Measurements from ENCODE around the gene FCMR. TPM values are rescaled to one million over a fixed set of nuclear protein-coding genes. Genes with fewer than 3 reads are reported as not detected.

The FCMR gene
- total and polyA plus RNA-seq, 10 donors: 136 to 269 (median 235) TPM

DNA sequence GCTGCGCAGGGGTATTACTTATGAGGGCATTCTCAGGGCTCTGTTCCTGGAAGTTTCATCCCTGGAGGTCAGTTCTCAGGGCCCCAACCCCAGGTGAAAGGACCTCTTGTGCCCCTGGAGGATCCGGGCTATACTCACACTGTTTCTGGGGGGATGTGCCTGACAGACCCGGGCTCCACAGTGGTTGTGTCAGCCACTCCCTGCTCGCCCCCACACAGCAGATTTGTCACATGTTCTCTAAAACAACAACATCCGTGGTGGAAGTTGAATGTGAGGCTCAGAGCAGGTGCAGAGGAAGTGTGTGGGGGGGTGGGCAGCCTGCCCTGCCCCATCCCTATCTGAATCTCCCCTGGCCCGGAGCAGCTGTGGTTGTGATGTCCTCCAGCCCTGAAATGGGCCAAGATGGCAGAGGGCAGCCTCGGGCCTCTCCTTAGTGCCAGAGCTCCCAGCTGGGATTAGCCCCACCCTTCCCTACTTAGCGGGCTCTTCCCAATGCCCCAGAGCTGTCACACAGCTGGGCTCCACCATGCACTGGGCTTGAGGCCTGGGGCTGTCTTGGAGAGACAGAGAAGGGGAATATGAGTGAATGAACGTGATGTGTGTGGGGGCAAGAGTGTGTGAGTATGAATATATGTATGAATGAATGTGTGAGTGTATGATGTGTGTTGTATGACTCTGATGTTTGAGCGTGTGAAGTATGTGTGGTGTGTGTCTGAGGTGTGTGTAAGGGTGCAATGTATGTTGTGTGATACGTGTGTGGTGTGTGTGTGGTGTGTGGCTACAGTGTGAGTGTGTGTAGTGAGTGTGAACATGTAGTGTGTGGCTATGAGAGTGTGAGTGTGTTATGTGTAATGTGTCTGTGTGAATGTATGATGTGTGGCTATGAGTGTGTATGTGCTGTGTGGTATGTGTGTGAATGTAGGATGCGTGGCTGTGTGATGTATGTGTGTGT is 1.5 kb upstream of the FCMR start:
- H3K27ac ChIP-seq: peak overlapping the region; percentile 89 to 97 (median 93)
- DNase-seq: peak; percentile 95
- H3K4me3 ChIP-seq: peak overlapping the region in 3 of 8 donors; percentile 16 to 74 (median 53)
- H3K4me1 ChIP-seq: peaks cover 14 to 81% (median 46%) of the 10 kb centered on the region in 6 donors
- H3K9me3 ChIP-seq: no peaks in the 10 kb centered on the region
- no peaks in the 10 kb centered on the region for H3K27me3 ChIP-seq (replicated peaks in 1 of 7)
- 37 to 56% (median 43%) methylated on average over 8 to 12 of the region's 12 CpGs for WGBS, 5 donors
- intact Hi-C loops (cut with DNase I; ENCODE audit: low total_unique reads): no loop called here
- peak; percentile 11 to 79 (median 50) for TF ChIP-seq POLR2A (IDR thresholded peaks at IDR 0.05)
- peak; percentile 79 to 95 (median 91) for TF ChIP-seq POLR2AphosphoS5 (IDR thresholded peaks at IDR 0.05)
- TF ChIP-seq, protein P1, sequence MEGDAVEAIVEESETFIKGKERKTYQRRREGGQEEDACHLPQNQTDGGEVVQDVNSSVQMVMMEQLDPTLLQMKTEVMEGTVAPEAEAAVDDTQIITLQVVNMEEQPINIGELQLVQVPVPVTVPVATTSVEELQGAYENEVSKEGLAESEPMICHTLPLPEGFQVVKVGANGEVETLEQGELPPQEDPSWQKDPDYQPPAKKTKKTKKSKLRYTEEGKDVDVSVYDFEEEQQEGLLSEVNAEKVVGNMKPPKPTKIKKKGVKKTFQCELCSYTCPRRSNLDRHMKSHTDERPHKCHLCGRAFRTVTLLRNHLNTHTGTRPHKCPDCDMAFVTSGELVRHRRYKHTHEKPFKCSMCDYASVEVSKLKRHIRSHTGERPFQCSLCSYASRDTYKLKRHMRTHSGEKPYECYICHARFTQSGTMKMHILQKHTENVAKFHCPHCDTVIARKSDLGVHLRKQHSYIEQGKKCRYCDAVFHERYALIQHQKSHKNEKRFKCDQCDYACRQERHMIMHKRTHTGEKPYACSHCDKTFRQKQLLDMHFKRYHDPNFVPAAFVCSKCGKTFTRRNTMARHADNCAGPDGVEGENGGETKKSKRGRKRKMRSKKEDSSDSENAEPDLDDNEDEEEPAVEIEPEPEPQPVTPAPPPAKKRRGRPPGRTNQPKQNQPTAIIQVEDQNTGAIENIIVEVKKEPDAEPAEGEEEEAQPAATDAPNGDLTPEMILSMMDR (IDR thresholded peaks at IDR 0.05 in 8 of 11, conservative IDR thresholded peaks at IDR 0.05 in 3 of 11): peak in 3 of 11 experiments; percentile 8 to 25 (median 13)
- H3K36me3 ChIP-seq: peaks cover 0 to 12% (median 0%) of the 10 kb centered on the region in 6 donors

DNA sequence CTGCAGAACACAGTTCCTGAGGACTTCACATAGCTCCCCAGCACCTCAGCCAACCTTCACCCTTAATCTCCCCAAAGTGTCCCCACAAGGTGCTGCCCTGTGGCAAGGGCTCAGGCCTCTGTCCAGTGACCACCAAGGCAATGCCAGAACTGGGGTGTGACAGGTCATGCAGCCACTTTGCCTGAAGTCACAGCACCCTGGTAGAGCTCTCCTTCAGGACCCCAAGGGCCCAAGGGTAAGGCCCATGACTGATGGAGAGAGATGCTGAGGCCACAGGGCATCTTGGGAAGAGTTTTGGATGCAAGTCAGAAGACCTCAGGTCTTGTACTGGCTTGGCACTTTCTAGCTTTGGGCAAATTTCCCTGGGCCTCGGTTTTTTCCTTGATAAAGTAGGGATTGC is 783 bp upstream of the FCMR start:
- Histone ChIP-seq H3K27me3 (replicated peaks in 1 of 7) (no peaks in the 10 kb centered on the region), H3K4me1 (peaks cover 14 to 81% (median 47%) of the 10 kb centered on the region in 6 donors), H3K9me3 (no peaks in the 10 kb centered on the region), H3K36me3 (peaks cover 0 to 19% (median 0%) of the 10 kb centered on the region in 6 donors), H3K4me3 (peak overlapping the region in 5 of 8 donors; percentile 48 to 74 (median 60)), H3K27ac (peak overlapping the region; percentile 89 to 97 (median 93))
- TF ChIP-seq POLR2AphosphoS5 (IDR thresholded peaks at IDR 0.05): no peak
- no peak for TF ChIP-seq POLR2A (IDR thresholded peaks at IDR 0.05)
- TF ChIP-seq, protein P1 (IDR thresholded peaks at IDR 0.05 in 8 of 11, conservative IDR thresholded peaks at IDR 0.05 in 3 of 11): no peak
- intact Hi-C loops (cut with DNase I; ENCODE audit: low total_unique reads): no loop called here
- 25 to 60% (median 36%) methylated on average over 1 of the region's 1 CpG for WGBS, 5 donors
- no peak for DNase-seq

DNA sequence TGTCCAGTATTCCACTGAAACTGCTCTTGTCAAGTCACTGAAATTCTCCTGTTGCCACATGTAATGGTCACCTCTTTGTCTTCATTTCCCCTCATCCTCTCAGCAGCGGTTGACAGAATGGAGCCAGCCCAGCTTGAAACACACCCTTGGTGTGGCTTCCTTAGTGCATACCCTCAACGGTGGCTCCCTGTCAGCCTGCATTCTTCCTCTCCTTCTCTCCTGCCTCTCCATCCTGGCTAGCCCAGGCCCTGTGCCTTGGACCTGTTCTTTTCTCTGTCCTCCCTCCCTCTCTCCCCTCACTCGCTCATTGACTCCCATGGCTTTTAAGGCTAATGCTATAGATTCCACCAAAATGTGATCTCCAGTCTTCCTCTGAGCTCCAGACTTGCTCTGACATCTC is 3.7 kb downstream of the FCMR start:
- H3K36me3 ChIP-seq: peaks cover 0 to 63% (median 2%) of the 10 kb centered on the region in 6 donors
- DNase-seq: peak; percentile 70
- no peaks in the 10 kb centered on the region for H3K27me3 ChIP-seq (replicated peaks in 1 of 7)
- TF ChIP-seq POLR2A (IDR thresholded peaks at IDR 0.05) (no peak), POLR2AphosphoS5 (IDR thresholded peaks at IDR 0.05) (peak in 1 of 3 donors; percentile 31)
- peak overlapping the region in 7 of 8 donors; percentile 10 to 97 (median 89) for H3K27ac ChIP-seq
- 42 to 62% (median 51%) methylated on average over 3 of the region's 3 CpGs for WGBS, 5 donors
- H3K4me1 ChIP-seq: peaks cover 16 to 81% (median 59%) of the 10 kb centered on the region in 6 donors
- intact Hi-C loops (cut with DNase I; ENCODE audit: low total_unique reads): loop anchor here (10.0 kb wide), 1 partner anchor 283 kb away; the partner anchor contains the start of gene DYRK3
- H3K9me3 ChIP-seq: no peaks in the 10 kb centered on the region
- peak overlapping the region; percentile 8 to 74 (median 50) for H3K4me3 ChIP-seq

DNA sequence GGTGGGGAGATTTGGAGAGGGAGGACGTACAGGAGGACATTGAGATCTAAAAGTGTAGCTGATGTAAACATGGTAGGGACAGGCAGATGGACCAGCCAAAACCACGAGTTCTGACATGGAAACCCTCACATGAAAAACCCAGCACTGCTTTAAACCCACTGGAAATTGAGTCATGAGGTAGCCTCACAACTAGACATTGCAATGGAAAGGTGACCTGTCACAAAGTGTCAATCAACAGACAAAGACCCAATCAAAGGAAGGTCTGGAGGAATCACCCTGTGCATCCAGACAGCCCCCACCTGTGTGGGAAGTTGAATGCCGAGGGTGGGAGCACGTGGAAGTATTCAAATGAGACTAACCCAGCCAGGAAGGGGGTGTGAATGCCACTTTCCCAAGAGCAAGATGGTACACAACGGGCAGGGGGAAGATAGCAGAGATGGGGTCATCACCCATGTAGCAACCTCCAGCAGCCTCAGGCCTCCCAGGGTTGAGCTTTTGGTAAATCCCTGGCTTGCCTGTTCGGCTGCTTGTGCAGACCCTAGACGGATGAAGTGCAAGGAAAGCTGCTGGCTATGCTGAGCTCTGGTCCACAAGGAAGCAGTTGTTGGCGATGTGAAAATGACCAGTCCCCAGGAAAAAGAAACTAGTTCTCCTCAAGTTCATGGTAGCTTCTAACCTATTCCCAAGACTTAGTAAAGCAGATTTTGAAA is 5.6 kb downstream of the FCMR start:
- 62 to 71% (median 63%) methylated on average over 8 of the region's 8 CpGs for WGBS, 5 donors
- intact Hi-C loops (cut with DNase I; ENCODE audit: low total_unique reads): loop anchor here (10.0 kb wide), 1 partner anchor 281 kb away; the partner anchor contains the start of gene DYRK3
- DNase-seq: peak; percentile 41

More for the DNA sequence above, 5.6 kb downstream of the FCMR start:
- no peaks in the 10 kb centered on the region for H3K27me3 ChIP-seq (replicated peaks in 1 of 7)
- TF ChIP-seq POLR2A (IDR thresholded peaks at IDR 0.05) (no peak), POLR2AphosphoS5 (IDR thresholded peaks at IDR 0.05) (no peak)
- TF ChIP-seq, protein P1 (IDR thresholded peaks at IDR 0.05 in 8 of 11, conservative IDR thresholded peaks at IDR 0.05 in 3 of 11): no peak
- H3K9me3 ChIP-seq: no peaks in the 10 kb centered on the region
- peaks cover 20 to 82% (median 65%) of the 10 kb centered on the region in 6 donors for H3K4me1 ChIP-seq
- H3K36me3 ChIP-seq: peaks cover 0 to 82% (median 10%) of the 10 kb centered on the region in 6 donors
- peak overlapping the region; percentile 1 to 74 (median 49) for H3K4me3 ChIP-seq
- H3K27ac ChIP-seq: peak overlapping the region in 6 of 8 donors; percentile 55 to 97 (median 92)
